Measurements from ENCODE around the gene RBM23.
A peak's percentile ranks its signal among the peaks of the same experiment; 100 is the strongest.

RBM23 gene

GRCh38 chr14:22890416-22890815 lies 28.5 kb downstream of the RBM23 start:
- Histone ChIP-seq H3K27me3 (peaks cover 18% of the 10 kb centered on the region), H3K9me3 (no peaks in the 10 kb centered on the region), H3K4me3 (ENCODE audit: low read depth in 1 of 2, low read length in 1 of 2) (no peak overlapping the region), H3K27ac (no peak overlapping the region), H3K36me3 (peaks cover 41% of the 10 kb centered on the region), H3K4me1 (ENCODE audit: control insufficient read depth in 1 of 2, insufficient read depth in 1 of 2, low read depth in 1 of 2, low read length in 1 of 2) (peaks cover 16 to 19% of the 10 kb centered on the region in 2 experiments)
- no peak for TF ChIP-seq CTCF (IDR thresholded peaks at IDR 0.05)

DNA sequence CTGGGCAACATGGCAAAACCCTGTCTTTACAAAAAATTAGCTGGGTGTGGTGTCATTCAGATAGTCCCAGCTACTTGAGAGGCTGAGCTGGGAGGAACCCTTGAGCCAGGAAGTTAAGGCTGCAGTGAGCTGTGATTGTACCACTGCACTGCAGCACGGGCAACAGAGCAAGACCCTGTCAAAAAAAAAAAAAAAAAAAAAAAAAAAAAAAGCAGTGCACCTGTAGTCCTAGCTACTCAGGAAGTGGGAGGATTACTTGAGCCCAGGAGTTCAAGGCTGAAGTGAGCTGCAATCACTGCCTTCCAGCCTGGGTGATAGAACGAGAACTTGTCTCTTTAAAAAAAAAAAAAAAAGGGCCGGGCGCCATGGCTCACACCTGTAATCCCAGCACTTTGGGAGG lies 30.3 kb downstream of the RBM23 start:
- Histone ChIP-seq H3K4me3 (ENCODE audit: low read depth in 1 of 2, low read length in 1 of 2) (no peak overlapping the region), H3K4me1 (ENCODE audit: control insufficient read depth in 1 of 2, insufficient read depth in 1 of 2, low read depth in 1 of 2, low read length in 1 of 2) (peaks cover 16 to 19% of the 10 kb centered on the region in 2 experiments), H3K27me3 (peaks cover 26% of the 10 kb centered on the region), H3K27ac (no peak overlapping the region), H3K36me3 (peaks cover 40% of the 10 kb centered on the region), H3K9me3 (no peaks in the 10 kb centered on the region)
- TF ChIP-seq CTCF (IDR thresholded peaks at IDR 0.05) = no peak

GRCh38 chr14:22887990-22888378 lies 31.0 kb downstream of the RBM23 start:
- H3K27ac ChIP-seq = no peak overlapping the region

GRCh38 chr14:22887260-22887989 lies 31.5 kb downstream of the RBM23 start:
- Histone ChIP-seq H3K4me3 (ENCODE audit: low read depth in 1 of 2, low read length in 1 of 2) (peak overlapping the region; percentile 43 to 71), H3K9me3 (no peaks in the 10 kb centered on the region), H3K36me3 (peaks cover 28% of the 10 kb centered on the region), H3K4me1 (ENCODE audit: control insufficient read depth in 1 of 2, insufficient read depth in 1 of 2, low read depth in 1 of 2, low read length in 1 of 2) (peaks cover 16 to 23% of the 10 kb centered on the region in 2 experiments), H3K27ac (peak overlapping the region; percentile 63), H3K27me3 (peaks cover 37% of the 10 kb centered on the region)
- TF ChIP-seq CTCF (IDR thresholded peaks at IDR 0.05) = no peak

More at GRCh38 chr14:22887990-22888378, 31.0 kb downstream of the RBM23 start:
- peaks cover 33% of the 10 kb centered on the region for H3K36me3 ChIP-seq
- peaks cover 31% of the 10 kb centered on the region for H3K27me3 ChIP-seq
- peaks cover 16 to 19% of the 10 kb centered on the region in 2 experiments for H3K4me1 ChIP-seq (ENCODE audit: control insufficient read depth in 1 of 2, insufficient read depth in 1 of 2, low read depth in 1 of 2, low read length in 1 of 2)
- H3K9me3 ChIP-seq = no peaks in the 10 kb centered on the region
- TF ChIP-seq CTCF (IDR thresholded peaks at IDR 0.05) = no peak
- H3K4me3 ChIP-seq (ENCODE audit: low read depth in 1 of 2, low read length in 1 of 2) = no peak overlapping the region

DNA sequence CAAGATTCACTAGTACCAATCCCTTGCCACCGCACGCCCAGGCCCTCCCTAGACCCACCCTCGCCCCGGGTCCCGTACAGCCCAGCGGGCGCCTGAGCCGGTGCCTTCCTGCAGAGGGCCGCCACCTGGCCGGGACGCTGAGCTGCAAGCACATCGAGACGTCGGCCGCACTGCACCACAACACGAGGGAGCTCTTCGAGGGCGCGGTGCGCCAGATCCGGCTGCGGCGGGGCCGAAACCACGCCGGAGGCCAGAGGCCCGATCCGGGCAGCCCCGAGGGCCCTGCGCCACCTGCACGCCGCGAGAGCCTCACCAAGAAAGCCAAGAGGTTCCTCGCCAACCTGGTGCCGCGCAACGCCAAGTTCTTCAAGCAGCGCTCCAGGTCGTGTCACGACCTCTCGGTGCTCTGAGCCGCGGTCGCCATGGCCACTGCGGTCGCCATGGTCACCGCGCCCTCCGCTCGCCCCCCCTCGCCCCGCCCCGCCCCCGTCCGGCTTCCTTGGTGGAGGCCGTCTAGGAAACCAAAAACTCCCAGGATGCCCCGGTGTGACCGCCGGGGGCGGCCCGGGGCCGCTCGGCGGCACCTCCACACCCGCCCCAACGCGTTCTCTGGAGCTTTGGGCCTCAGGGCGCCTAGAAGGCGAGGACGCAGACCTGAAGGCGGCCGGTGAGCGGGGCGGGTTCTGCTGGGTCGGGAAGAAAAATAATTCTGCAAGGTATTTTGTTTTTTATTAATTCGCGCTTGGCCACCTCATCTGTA lies 32.3 kb downstream of the RBM23 start:
- TF ChIP-seq CTCF (IDR thresholded peaks at IDR 0.05) = peak; percentile 20
- Histone ChIP-seq H3K27me3 (peaks cover 39% of the 10 kb centered on the region), H3K4me3 (ENCODE audit: low read depth in 1 of 2, low read length in 1 of 2) (peak overlapping the region; percentile 43 to 71), H3K36me3 (peaks cover 29% of the 10 kb centered on the region), H3K9me3 (no peaks in the 10 kb centered on the region), H3K4me1 (ENCODE audit: control insufficient read depth in 1 of 2, insufficient read depth in 1 of 2, low read depth in 1 of 2, low read length in 1 of 2) (peaks cover 16 to 24% of the 10 kb centered on the region in 2 experiments), H3K27ac (peak overlapping the region; percentile 63)

Measured in neutrophil (primary cell).